ENCODE results near the gene ZNF770.
A peak's percentile ranks its signal among the peaks of the same experiment; 100 is the strongest.
"Not testable (repeated sequence)": the region's sequence is repeated elsewhere in the genome, so short reads cannot be mapped to it uniquely, and the experiment has no call there.

The ZNF770 gene

GRCh38 chr15:34976073-34976472, 12.0 kb downstream of the ZNF770 start:
- DNase-seq = no peak

- DNase-seq = no peak
Measured at GRCh38 chr15:34973512-34973911, 14.6 kb downstream of the ZNF770 start.

GRCh38 chr15:34970098-34970643, 17.9 kb downstream of the ZNF770 start:
- not testable (repeated sequence) for DNase-seq

GRCh38 chr15:34969340-34970097, 18.6 kb downstream of the ZNF770 start, which contains the start of gene AQR:
AQR (minus strand) TSS chr15:34969742; CDS start chr15:34969613, 129 bp downstream.
- peak; percentile 86 to 91 for DNase-seq

- DNase-seq = no peak
Measured at GRCh38 chr15:34964277-34964676, 23.8 kb downstream of the ZNF770 start.

GRCh38 chr15:34953851-34954250, 34.2 kb downstream of the ZNF770 start:
- DNase-seq = no peak

GRCh38 chr15:34952481-34952880, 35.6 kb downstream of the ZNF770 start:
- no peak for DNase-seq

- no peak for DNase-seq
Measured at GRCh38 chr15:34951993-34952392, 36.1 kb downstream of the ZNF770 start.

GRCh38 chr15:34944936-34945335, 43.2 kb downstream of the ZNF770 start:
- DNase-seq = no peak

- no peak for DNase-seq
Measured at GRCh38 chr15:34943711-34944110, 44.4 kb downstream of the ZNF770 start.

- not testable (repeated sequence) for DNase-seq
Measured at GRCh38 chr15:34943264-34943663, 44.8 kb downstream of the ZNF770 start.

GRCh38 chr15:34942363-34942762, 45.7 kb downstream of the ZNF770 start:
- no peak for DNase-seq

GRCh38 chr15:34941831-34942230, 46.3 kb downstream of the ZNF770 start:
- no peak for DNase-seq

- DNase-seq = no peak
Measured at GRCh38 chr15:34941185-34941698, 46.8 kb downstream of the ZNF770 start.

GRCh38 chr15:34933432-34933975, 54.6 kb downstream of the ZNF770 start:
- DNase-seq = no peak

GRCh38 chr15:34928349-34928748, 59.7 kb downstream of the ZNF770 start:
- DNase-seq = not testable (repeated sequence)
